GM12801 (cell line): ENCODE data around the gene RSPH9.

Experiments used
- CTCF ChIP-seq: IDR thresholded peaks from one replicate; pipeline ENCODE4 v1.5.1; 2011; ENCODE audit warnings: control low read depth; ENCODE audit not compliant: insufficient read length; ENCODE audit errors: extremely low read depth

The RSPH9 gene

GRCh38 chr6:43671801-43672690 is 27.2 kb downstream of the RSPH9 start:
- no peak for TF ChIP-seq CTCF

GRCh38 chr6:43673444-43674084 is 28.7 kb downstream of the RSPH9 start:
- TF ChIP-seq CTCF = no peak

- TF ChIP-seq CTCF = no peak
Measured at GRCh38 chr6:43674291-43674690, 29.5 kb downstream of the RSPH9 start.

- no peak for TF ChIP-seq CTCF
Measured at GRCh38 chr6:43674921-43675320, 30.1 kb downstream of the RSPH9 start.

- no peak for TF ChIP-seq CTCF
Measured at GRCh38 chr6:43676962-43677606, 32.2 kb downstream of the RSPH9 start.

GRCh38 chr6:43677759-43678158 is 32.9 kb downstream of the RSPH9 start:
- no peak for TF ChIP-seq CTCF

- no peak for TF ChIP-seq CTCF
Measured at GRCh38 chr6:43678341-43678740, 33.5 kb downstream of the RSPH9 start.
